Activated naive CD4-positive, alpha-beta T cell treated with anti-CD3 and anti-CD28 coated beads, Interleukin-2, amount 50 U/mL, for 16 hours (primary cell): ENCODE measurements around the gene TMEM238.

Experiments used
- DNase-seq: peaks from one replicate; pipeline ENCODE4 v3.0.0-alpha.2; 2020

Gene TMEM238

GRCh38 chr19:55376241-55376933 lies 7.7 kb downstream of the TMEM238 start, which contains the start of gene TMEM190:
Gene TMEM190, plus strand, starts transcription at chr19:55376826. Its CDS starts 28 bp downstream, at chr19:55376854.
- DNase-seq: no peak

GRCh38 chr19:55373993-55374757 lies 9.9 kb downstream of the TMEM238 start:
- no peak for DNase-seq

- DNase-seq: no peak
Observed at GRCh38 chr19:55373306-55373992, 10.6 kb downstream of the TMEM238 start.

- DNase-seq: no peak
Observed at GRCh38 chr19:55372316-55373081, 11.6 kb downstream of the TMEM238 start.

GRCh38 chr19:55370305-55370988 lies 13.6 kb downstream of the TMEM238 start, which contains the start of gene IL11:
Gene IL11, minus strand, starts transcription at chr19:55370463. Its CDS starts 153 bp downstream, at chr19:55370310.
- no peak for DNase-seq

GRCh38 chr19:55369653-55370304 lies 14.3 kb downstream of the TMEM238 start:
- DNase-seq: peak; percentile 42

GRCh38 chr19:55368701-55369563 lies 15.2 kb downstream of the TMEM238 start:
- DNase-seq: no peak

GRCh38 chr19:55368106-55368505 lies 16.0 kb downstream of the TMEM238 start:
- DNase-seq: no peak

GRCh38 chr19:55366790-55367189 lies 17.3 kb downstream of the TMEM238 start:
- DNase-seq: no peak

GRCh38 chr19:55365964-55366363 lies 18.1 kb downstream of the TMEM238 start:
- no peak for DNase-seq

GRCh38 chr19:55365245-55365644 lies 18.8 kb downstream of the TMEM238 start:
- DNase-seq: no peak

GRCh38 chr19:55362990-55363716 lies 20.9 kb downstream of the TMEM238 start, which contains the start of gene GARIN5B:
Gene GARIN5B, minus strand, starts transcription at chr19:55363260. Its CDS starts 194 bp downstream, at chr19:55363066.
- DNase-seq: no peak

GRCh38 chr19:55362174-55362989 lies 21.7 kb downstream of the TMEM238 start:
- no peak for DNase-seq

GRCh38 chr19:55360902-55361301 lies 23.2 kb downstream of the TMEM238 start:
- no peak for DNase-seq

- no peak for DNase-seq
Observed at GRCh38 chr19:55358943-55359908, 24.9 kb downstream of the TMEM238 start.

- no peak for DNase-seq
Observed at GRCh38 chr19:55358493-55358892, 25.6 kb downstream of the TMEM238 start.

GRCh38 chr19:55355213-55355821 lies 28.8 kb downstream of the TMEM238 start:
- no peak for DNase-seq
